GM21786 (cell line): ENCODE results near the gene BTBD8.
"Not testable (repeated sequence)": the region's sequence is repeated elsewhere in the genome, so short reads cannot be mapped to it uniquely, and the experiment has no call there.

Experiments
- ATAC-seq: cut with Tn5 transposase; IDR thresholded peaks from one replicate; pipeline ENCODE4 v1.9.1; 2021; ENCODE audit not compliant: unreplicated experiment

BTBD8 gene

DNA sequence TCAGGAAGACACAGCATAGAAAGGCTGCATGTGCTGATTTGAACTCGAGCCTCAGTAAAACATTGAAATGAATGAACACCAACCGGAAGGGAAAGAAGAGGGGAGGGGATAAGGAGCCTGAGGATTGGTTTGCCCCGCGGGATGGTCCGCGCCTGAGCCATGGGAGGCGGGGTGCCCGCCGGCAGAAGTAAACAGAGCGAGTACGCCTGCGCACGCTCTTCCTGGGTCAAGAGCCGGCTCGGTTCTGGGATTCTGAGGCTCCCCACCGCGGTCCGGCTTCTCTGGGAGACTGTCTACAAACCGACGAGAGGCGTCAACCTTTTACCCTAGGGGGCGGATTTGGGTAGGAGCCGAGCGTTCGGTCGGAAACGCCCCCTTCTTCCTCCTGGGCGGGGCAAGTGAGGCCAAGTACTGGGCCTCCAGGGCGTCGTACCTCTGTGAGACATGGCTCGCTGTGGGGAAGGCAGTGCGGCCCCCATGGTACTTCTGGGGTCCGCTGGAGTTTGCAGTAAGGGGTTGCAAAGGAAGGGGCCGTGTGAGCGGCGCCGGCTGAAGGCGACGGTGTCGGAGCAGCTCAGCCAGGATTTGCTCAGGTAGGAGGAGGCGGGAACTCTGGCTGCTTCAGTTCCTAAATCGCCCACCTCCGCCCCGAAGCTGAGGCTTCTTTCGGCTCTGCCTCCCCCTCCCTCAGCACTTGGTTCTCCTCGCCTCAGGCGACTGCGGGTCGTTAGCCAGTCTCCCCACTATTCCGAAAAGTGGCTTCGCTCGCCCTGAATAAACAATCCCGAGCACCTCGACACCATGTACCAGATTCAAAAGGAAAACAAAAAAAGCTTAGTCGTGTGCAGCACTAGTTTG is at the start of gene BTBD8:
TSS of gene BTBD8 (plus strand) at position 218 of the 858 bp plus-strand sequence. CDS start at position 445, 227 bp downstream.
- ATAC-seq: peak; percentile 97

DNA sequence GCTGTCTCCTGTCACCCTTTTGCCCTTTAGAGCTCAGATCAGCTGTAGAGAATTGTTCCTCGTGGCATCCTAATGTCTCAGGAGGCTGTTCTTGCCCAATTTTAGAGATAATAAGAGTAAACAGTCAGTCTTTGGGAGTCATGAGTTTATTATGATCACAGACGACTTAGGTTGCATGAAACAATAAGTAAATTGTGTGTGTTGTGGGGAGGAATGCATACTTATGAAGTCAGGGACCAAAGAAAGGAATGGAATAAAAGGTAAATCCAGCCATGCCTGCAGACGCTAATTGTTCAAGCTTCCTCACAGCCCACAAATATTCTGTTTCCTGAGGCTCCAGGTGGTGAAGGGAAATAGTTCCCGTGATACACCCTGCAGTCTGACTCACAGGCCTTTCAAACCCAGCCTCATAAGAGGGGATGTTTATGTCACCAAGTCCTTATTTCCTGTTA is 49.5 kb upstream of the BTBD8 start:
- no peak for ATAC-seq

DNA sequence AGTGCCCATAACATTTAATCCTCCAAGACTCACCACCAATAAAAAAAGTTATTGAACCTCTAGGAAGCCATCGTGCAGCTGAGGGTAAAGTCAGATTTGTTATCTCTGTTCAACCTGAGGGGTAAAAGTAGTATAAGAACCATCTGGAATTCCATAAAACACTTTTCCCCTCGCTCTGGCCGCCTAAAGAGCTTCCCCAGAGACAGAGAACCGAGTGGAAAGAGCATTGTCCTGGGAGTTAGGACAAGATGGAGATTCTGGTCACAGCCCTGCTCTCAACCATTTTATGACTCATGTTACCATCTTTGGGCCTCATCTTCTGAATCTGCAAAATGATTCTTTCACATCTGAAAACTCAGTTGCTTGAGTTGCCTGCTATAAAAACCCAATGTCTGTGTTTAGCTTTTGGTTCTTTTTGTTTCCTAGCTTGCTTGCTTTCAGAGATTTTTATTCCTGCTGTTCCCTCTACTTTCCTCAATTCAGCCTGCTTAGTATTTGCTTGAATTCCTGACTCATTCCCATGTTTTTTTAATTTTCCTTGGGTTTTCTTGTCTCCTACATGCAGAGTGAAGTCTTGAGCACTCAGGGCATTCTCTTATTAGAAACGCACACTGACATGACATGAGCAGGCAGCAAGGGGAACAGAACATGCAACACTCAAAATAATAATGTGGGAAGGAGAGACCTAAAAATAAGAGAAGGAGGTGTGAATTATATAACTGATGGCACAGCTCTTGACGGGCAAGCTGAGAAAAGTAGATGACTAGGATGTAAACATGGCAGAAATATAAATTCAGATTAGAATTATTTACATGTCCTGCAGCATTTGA is 48.6 kb upstream of the BTBD8 start:
- no peak for ATAC-seq

DNA sequence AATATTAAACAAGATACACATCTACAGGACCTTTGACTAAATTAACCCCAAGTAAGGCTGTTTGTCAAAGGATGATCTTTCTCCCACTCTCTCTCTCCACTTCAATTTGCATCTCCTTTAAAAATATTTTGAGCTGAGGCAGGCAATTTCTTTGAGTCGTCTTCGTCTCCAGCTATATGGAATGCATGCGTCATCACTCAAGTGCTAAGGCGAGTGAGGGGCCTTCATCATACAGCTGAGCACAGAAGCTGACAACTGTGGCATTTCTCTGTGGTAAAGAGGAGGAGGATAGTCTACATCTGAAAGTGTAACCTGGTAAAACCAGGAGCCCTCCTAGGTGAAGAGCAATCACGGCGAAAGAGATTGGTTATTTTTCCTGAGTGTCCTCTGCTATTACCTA is 42.7 kb upstream of the BTBD8 start:
- ATAC-seq: no peak

DNA sequence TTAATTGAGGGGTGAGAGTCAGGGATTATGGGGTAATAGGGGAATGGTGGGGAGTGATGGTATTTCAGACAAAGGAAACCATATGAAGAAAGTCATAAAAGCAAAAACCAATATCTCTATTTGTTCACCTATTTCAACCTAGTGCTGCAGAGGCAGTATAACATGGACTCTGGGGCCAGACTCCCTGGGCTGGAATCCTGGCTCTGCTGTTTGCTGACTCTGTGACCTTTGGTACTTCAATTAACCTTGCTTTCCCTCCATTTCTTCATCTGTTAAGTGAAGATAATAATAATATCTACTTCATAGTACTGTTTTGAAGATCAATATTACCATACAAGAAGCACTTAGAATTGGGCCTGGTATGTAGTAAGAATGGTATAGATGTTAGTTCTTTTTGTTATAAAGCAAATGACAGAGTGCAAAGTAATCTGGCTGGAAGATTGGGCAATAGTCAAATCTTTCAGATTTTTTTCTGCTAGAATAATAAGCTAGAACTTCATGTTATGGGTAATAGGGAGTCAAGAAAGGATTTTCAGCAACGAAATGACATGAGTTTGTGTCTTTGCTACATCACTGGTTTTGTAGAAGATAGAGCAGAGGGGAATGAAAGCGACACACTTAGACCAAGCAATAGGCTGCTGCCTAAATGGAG is 41.3 kb upstream of the BTBD8 start:
- ATAC-seq: no peak

DNA sequence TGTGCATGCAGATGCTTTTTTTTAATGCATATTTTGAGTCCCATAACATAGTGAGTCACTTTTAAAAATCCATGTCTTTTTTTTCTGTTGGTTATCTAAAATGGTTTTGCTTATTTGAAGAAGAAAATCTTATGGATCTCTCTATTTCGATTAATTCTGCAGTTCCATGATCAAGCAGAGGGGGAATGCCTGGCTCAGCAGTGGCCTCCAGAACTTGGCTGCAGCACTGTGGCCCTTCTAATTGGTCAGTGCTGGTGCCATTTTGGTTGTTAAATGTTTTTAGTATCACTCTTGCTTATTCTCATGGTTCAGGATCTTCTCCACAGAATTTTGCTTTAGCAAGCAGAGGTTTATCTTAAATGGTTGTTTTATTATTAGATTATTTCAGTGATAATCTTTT is 39.2 kb upstream of the BTBD8 start:
- ATAC-seq: no peak

DNA sequence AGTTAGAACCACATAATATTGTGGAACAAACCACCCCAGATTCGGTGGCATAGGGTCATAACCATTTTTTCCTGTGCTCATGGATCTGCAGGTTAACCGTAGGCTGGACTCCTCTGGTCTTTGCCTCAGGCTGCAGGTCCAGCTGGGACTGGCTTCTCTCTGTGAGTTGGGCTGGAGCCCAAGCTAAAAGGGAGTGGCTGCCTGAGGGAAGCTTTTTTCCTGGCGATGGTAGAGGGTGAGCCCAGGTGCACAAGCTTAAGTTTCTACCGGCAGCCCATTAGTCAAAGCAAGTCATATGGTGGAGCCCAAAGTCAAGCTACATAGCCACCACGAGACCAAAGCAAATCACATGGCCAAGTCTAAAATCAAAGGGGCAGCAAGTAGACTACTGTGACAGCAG is 36.5 kb upstream of the BTBD8 start:
- ATAC-seq: no peak

DNA sequence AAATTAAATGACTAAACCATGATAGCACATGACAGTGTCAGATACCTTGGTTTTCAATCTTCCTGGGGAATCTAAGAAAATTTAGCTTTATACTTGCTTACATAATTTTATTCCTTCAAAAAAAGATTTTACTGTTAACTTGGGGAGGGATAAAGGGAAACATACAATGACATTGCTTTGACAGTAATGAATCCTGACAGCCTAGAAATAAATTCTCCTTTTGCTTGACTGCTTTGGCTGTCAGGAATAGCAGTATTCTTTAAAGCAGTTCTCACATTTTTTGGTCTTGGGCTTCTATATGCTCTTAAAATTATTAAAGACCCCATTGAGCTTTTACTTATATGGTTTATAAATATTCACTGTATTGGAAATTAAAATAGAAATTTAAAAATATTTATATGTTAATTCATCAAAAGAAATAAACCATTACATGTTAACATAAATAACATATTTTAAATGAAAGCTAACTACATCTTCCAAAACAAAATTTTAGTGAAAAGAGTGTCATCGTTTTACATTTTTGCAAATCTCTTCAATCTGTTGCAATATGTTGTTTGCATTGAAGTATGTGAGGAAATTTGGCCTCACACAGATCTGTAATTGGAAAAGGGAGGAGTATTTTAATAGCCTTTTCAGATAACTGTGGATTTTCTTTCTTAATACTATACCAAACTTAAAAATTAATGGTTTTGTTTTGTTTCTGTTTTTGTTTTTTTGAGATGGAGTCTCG is 34.2 kb upstream of the BTBD8 start:
- no peak for ATAC-seq

DNA sequence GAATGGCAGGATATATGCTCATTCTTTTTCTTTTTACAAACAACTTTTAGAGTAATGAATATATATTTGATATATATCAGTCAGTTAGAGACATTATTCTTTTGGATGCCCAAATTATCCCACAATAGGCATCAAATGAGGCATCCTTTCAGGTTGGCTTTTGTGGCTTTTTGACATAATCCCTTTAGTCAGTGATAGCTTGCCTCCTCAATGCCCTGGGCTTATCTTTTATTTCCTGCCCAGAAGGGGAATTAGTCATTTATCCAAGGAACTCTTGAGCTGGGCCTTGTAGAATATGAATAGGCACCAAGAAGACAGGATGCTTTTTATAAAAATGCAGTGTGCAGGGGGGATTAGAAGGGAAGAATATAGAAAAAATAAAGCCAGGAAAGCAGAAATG is 28.2 kb upstream of the BTBD8 start:
- ATAC-seq: no peak

DNA sequence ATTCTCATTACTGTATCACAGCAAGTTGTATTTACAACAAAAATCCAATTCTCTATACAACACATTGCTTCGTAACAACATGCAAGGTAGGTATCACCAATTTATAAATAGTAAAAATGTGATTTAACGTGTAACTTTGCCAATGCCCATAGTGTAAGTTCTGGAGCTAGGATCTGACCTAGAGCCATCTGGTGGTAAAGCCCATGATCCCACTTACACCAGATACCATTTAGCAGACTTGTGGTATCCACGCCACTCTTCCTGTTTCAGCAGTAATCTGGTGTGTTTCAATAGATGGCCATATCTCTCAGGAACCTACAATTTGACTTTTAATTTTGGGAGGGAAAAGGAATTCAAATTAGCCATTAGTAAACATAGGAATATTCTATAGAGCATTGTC is 15.1 kb upstream of the BTBD8 start:
- no peak for ATAC-seq

DNA sequence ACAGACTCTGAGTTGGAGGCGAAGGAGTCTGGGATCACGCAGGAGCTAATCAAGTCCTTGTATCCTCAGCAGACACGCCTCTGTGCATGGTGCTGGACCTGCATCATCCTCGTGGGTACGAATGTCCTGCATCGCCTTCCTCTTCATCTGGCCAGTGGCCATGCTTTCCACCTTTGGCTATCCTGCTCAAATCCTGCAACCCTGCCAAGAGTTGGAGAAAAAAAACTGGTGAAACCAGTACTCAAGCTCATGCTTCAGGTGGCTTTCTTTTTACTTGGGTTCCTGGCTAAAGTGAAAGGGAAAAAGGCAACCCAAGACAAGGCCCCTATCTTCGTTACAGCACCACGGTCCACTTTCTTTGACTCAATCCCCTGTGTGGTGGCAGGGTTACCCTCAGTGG is 13.8 kb upstream of the BTBD8 start:
- no peak for ATAC-seq

DNA sequence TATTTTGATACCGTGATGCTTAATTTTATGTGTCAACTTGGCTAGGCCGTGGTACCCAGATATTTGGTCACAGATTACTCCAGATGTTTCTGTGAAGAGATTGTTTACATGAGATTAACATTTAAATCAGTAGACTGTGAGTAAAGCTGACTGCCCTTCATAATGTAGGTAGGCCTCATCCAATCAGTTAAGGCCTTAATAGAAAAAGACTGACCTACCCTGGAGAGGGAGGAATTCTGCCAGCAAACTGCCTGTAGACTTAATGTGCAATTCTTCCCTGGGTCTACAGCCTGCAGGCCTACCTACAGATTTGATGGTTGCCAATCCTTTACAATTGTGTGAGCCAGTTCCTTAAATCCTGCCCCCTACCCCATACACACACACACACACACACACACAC is 9.3 kb upstream of the BTBD8 start:
- ATAC-seq: no peak

DNA sequence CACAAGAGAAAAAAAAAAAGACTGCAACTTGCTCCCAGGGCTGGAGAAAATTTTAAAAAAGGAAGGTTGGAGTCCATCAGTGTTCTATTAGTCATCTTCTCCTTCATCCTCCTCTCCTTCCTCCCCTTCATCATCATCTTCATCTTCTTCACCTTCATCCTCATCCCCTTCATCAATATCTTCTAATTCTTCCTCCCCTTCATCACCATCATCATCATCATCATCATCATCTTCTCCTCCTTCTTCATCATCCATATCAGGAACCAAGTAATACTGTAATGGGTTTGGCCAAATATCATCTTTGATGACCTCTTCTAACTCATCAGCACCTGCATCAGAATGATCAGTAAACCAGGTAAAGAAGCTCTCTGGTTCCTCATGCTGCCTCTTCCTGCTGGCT is 5.7 kb upstream of the BTBD8 start:
- not testable (repeated sequence) for ATAC-seq

DNA sequence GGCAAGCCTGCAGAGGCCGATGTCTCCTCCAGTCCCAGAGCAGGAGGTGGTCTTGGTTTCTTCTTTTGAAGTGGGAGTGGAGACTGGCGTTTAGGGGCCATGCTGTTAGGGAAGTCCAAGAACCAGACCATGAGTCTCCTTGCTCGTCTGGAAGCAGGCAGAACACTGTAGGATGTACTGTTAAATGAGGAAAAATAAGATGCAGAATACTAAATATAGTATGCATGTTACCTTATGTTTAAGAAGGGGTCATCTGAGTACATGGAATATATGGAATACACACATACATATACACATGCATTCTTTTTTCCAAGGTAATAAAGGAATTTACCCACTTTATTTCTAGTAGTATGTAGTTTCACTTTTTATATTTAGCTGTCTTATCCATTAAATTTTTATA is 4.8 kb upstream of the BTBD8 start, which contains the start of gene SETSIP:
TSS of gene SETSIP (minus strand) at position 101 of the 400 bp plus-strand sequence. CDS start at position 101, 0 bp downstream.
- no peak for ATAC-seq

DNA sequence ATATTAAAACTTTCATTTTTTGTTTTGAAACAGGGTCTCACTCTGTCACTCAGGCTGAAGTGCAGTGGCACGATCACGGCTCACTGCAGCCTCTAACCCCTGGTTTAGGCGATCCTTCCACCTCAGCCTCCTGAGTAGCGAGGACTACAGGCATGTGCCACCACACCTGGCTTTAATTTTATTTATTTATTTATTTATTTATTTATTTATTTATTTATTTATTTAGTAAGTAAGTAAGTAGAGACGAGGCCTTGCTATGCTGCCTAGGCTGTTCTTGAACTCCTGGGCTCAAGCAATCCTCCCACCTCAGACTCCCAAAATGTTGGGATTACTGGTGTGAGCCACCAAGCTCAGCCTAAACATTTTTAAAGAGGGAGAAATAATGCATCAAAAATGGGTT is 3.8 kb upstream of the BTBD8 start:
- no peak for ATAC-seq

DNA sequence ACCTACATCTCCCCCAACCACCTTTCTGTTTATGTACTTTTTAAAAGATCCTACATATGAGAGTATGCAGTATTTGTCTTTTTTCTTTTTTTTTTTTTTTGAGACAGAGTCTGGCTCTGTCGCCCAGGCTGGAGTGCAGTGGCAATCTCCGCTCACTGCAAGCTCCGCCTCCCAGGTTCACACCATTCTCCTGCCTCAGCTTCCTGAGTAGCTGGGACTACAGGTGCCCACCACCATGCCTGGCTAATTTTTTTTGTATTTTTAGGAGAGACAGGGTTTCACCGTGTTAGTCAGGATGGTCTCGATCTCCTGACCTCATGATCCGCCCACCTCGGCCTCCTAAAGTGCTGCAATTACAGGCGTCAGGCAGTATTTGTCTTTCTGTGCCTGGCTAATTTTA is 2.1 kb upstream of the BTBD8 start:
- ATAC-seq: not testable (repeated sequence)

DNA sequence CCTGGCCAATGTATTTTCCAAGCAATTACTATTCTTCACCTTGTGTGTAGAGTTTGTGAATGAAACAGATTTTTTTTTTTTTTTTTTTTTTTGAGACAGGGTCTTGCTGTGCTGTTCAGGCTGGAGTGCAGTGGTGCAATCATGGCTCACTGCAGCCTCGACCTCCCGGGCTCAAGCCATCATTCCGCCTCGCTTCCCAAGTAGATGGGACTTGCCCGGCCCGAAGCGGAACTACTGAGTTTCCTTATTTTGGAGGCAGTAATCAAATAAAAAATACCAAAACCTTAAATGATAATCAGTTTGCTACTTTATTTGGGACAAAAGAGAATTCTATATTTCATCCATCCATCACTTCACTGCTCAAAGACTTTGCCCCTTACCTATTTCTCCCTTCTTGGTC is 704 bp upstream of the BTBD8 start:
- ATAC-seq: no peak

DNA sequence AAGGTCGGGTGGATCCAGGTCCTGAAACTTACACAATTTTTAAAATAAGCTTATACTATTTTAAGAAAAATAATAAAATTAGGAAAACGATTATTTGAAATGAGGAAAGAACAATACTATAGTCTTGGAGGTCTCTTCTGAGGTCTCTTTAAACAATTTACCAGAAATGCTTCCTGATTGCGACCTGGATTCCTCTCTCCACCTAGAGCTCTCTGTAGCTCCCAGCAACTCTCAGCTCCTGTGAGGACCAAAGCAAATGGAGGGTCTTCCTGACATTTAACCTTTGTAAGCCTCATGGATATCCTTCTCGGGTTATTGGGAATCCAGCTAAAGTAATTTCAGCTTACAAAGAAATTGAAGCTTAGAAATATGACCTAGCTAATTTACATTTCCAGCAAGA is 886 bp downstream of the BTBD8 start:
- no peak for ATAC-seq

DNA sequence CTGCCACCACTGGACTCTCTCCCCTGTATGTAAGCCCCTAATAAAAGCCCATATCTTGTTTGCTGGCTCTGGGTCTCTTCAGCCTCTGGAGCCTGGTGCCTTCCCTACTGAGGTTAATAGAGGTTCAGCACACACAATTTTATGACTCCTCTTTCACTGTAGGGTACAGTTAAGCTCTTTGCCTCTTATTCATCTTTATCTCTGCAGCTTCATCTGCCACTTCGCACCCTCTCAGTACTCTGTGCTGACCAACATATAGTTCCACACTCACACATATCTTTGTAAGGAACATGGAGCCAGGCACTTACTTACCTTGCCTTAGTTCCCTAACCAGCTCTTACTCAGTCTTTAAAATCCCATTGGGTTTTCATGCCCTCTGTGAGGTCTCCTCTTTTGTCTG is 4.5 kb downstream of the BTBD8 start:
- ATAC-seq: no peak

DNA sequence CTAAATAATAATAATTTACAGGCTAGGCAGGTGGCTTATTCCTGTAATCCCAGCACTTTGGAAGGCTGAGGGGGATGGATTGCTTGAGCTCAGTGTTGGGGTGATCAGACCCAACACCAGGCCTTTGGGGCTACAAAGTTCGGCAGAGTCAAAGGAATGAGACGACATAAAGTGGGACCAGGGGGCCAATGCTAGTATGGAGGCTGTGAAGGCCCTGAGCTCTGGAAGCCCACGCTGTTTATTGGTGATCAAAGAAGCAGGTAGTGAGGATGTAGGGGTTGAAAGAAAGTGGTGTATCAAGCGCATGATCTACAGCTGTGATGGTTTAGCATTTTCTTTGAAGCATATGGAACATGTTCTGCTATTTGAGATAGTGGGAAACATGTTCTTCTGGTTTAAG is 5.6 kb downstream of the BTBD8 start:
- no peak for ATAC-seq

DNA sequence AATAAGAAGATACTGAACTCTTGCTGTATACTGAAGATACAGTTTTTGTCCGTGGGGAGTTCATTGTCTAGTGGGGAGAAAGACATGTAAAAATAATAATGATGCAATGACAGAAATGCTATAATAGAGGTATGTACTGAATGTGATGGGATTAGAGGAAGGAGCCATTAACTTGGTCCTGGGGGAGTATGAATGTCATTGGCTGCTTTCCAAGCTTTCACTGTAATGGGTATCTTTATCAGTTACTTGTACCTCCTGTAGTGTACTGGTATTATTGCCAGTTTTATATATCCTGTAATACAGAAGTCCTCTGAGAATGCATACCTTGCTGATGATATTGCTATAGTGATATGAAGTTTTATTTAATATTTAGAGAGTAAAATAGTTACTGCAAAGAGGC is 7.4 kb downstream of the BTBD8 start:
- no peak for ATAC-seq
